ENCODE data around the gene SLC39A10. TPM values are rescaled to one million over a fixed set of nuclear protein-coding genes. Genes with fewer than 3 reads are reported as not detected.

SLC39A10 gene
- total RNA-seq, 1 donor from 2014 or later = 8.6 TPM

DNA sequence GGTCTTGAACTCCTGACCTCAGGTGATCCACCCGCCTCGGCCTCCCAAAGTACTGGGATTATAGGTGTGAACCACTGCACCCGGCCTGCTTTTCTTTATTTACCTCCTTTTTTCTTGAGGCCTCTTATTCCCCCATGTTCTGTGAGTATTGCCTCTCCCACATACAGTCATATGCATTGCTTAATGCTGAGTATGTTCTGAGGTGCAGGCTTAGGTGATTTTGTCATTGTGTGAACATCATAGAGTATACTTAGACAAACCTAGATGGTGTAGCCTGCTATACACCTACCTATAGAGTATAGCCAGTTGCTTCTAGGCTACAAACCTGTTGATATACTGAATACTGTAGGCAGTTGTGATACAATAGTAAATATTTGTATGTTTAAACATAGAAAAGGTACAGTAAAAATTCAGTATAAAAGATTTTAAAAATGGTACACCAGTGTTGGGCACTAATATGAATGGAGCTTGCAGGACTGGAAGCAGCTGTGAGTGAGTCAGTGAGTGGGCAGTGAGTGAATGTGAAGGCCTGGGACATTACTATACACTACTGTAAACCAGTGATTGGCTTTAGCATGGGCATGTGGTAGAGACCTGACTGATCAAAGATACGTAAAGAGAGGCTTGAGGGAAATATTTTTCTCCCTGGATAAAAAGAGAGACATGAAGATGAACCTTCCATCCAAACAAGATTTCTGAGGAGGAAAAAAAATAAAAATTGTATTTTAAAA, 17.6 kb downstream of the SLC39A10 start:
- Histone ChIP-seq H3K9me3 (replicated peaks) (no peaks in the 10 kb centered on the region), H3K27me3 (ENCODE audit: low read depth) (no peaks in the 10 kb centered on the region), H3K4me1 (no peaks in the 10 kb centered on the region), H3K4me3 (no peak overlapping the region), H3K27ac (replicated peaks) (no peak overlapping the region), H3K36me3 (peaks cover 4% of the 10 kb centered on the region)
- intact Hi-C loops (cut with micrococcal nuclease) = no loop called here
- no peak for DNase-seq
- TF ChIP-seq, protein P1, sequence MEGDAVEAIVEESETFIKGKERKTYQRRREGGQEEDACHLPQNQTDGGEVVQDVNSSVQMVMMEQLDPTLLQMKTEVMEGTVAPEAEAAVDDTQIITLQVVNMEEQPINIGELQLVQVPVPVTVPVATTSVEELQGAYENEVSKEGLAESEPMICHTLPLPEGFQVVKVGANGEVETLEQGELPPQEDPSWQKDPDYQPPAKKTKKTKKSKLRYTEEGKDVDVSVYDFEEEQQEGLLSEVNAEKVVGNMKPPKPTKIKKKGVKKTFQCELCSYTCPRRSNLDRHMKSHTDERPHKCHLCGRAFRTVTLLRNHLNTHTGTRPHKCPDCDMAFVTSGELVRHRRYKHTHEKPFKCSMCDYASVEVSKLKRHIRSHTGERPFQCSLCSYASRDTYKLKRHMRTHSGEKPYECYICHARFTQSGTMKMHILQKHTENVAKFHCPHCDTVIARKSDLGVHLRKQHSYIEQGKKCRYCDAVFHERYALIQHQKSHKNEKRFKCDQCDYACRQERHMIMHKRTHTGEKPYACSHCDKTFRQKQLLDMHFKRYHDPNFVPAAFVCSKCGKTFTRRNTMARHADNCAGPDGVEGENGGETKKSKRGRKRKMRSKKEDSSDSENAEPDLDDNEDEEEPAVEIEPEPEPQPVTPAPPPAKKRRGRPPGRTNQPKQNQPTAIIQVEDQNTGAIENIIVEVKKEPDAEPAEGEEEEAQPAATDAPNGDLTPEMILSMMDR (IDR thresholded peaks at IDR 0.05; ENCODE audit: borderline replicate concordance) = no peak

GRCh38 chr2:195675783-195676427, 18.9 kb downstream of the SLC39A10 start:
- no peaks in the 10 kb centered on the region for H3K4me1 ChIP-seq
- no peak overlapping the region for H3K4me3 ChIP-seq
- no peaks in the 10 kb centered on the region for H3K27me3 ChIP-seq (ENCODE audit: low read depth)
- peaks cover 16% of the 10 kb centered on the region for H3K36me3 ChIP-seq
- no peaks in the 10 kb centered on the region for H3K9me3 ChIP-seq (replicated peaks)
- intact Hi-C loops (cut with micrococcal nuclease) = no loop called here
- DNase-seq = no peak
- no peak overlapping the region for H3K27ac ChIP-seq (replicated peaks)
- TF ChIP-seq, protein P1 (IDR thresholded peaks at IDR 0.05; ENCODE audit: borderline replicate concordance) = no peak

- H3K9me3 ChIP-seq (replicated peaks) = no peaks in the 10 kb centered on the region
- TF ChIP-seq, protein P1 (IDR thresholded peaks at IDR 0.05; ENCODE audit: borderline replicate concordance) = no peak
- no peak overlapping the region for H3K27ac ChIP-seq (replicated peaks)
- intact Hi-C loops (cut with micrococcal nuclease) = no loop called here
- DNase-seq = no peak
- H3K4me3 ChIP-seq = no peak overlapping the region
- H3K36me3 ChIP-seq = peaks cover 20% of the 10 kb centered on the region
- no peaks in the 10 kb centered on the region for H3K27me3 ChIP-seq (ENCODE audit: low read depth)
- H3K4me1 ChIP-seq = no peaks in the 10 kb centered on the region
Measured at GRCh38 chr2:195677290-195677689, 20.3 kb downstream of the SLC39A10 start.

- Histone ChIP-seq H3K36me3 (peaks cover 20% of the 10 kb centered on the region), H3K4me1 (no peaks in the 10 kb centered on the region), H3K27ac (replicated peaks) (no peak overlapping the region), H3K27me3 (ENCODE audit: low read depth) (no peaks in the 10 kb centered on the region), H3K9me3 (replicated peaks) (no peaks in the 10 kb centered on the region), H3K4me3 (no peak overlapping the region)
- TF ChIP-seq, protein P1 (IDR thresholded peaks at IDR 0.05; ENCODE audit: borderline replicate concordance) = no peak
- DNase-seq = no peak
- intact Hi-C loops (cut with micrococcal nuclease) = no loop called here
Measured at GRCh38 chr2:195677884-195678283, 20.9 kb downstream of the SLC39A10 start.

- Histone ChIP-seq H3K27me3 (ENCODE audit: low read depth) (no peaks in the 10 kb centered on the region), H3K4me1 (no peaks in the 10 kb centered on the region), H3K27ac (replicated peaks) (no peak overlapping the region), H3K9me3 (replicated peaks) (no peaks in the 10 kb centered on the region), H3K4me3 (no peak overlapping the region), H3K36me3 (peaks cover 24% of the 10 kb centered on the region)
- TF ChIP-seq, protein P1 (IDR thresholded peaks at IDR 0.05; ENCODE audit: borderline replicate concordance) = no peak
- no peak for DNase-seq
- intact Hi-C loops (cut with micrococcal nuclease) = no loop called here
Measured at GRCh38 chr2:195682077-195682476, 25.1 kb downstream of the SLC39A10 start.

Measured in left ventricle myocardium inferior (tissue), 1 donor.